Gastroesophageal sphincter (tissue), 4 donors: ENCODE results near the gene USP4. TPM values are rescaled to one million over a fixed set of nuclear protein-coding genes. Genes with fewer than 3 reads are reported as not detected.

Source experiments
- ATAC-seq: fragments of 150-250 bp; one replicate; pipeline ENCODE4 v1.9.1; 2016; ENCODE audit warnings: mild to moderate bottlenecking, moderate library complexity
- H3K27ac ChIP-seq, 4 donors: fragments of 200-600 bp; sonication (generic) in 3 of 4; 1 replicate in 3 of 4; 2 replicates in 1 of 4; pipeline ENCODE4 v1.5.1; 2016 to 2019
- H3K27me3 ChIP-seq: fragments of 200-600 bp; sonication (generic); one replicate; pipeline ENCODE4 v1.5.1; 2019
- H3K36me3 ChIP-seq, 2 donors: fragments of 200-600 bp; sonication (generic); one replicate each; pipeline ENCODE4 v1.5.1; 2019; ENCODE audit warnings: control low read depth in 1 of 2
- H3K4me1 ChIP-seq, 3 donors: fragments of 200-600 bp; sonication (generic); 1 replicate in 2 of 3; 2 replicates in 1 of 3; pipeline ENCODE4 v1.5.1; 2016 to 2019; ENCODE audit warnings: control low read depth in 2 of 3
- H3K4me3 ChIP-seq, 2 donors: fragments of 200-600 bp; sonication (generic); one replicate each; pipeline ENCODE4 v1.5.1; 2019; ENCODE audit warnings: mild to moderate bottlenecking in 1 of 2, moderate library complexity in 1 of 2
- H3K9me3 ChIP-seq, 3 donors: fragments of 200-600 bp; sonication (generic); one replicate each; pipeline ENCODE4 v1.5.1; 2017 to 2019; ENCODE audit warnings: control low read depth in 2 of 3
- EP300 ChIP-seq: sonication (generic); formaldehyde crosslinking; IDR thresholded peaks from one replicate; pipeline ENCODE4 v1.6.1; 2017; ENCODE audit warnings: antibody characterized with exemption, mild to moderate bottlenecking
- POLR2A ChIP-seq, 2 donors: fragments of 450-650 bp; IDR thresholded peaks; one replicate each; pipeline ENCODE4 v1.6.1; 2017; ENCODE audit warnings: antibody characterized with exemption in 2 of 2, mild to moderate bottlenecking in 2 of 2, moderate library complexity in 1 of 2
- POLR2AphosphoS5 ChIP-seq: sonication (generic); formaldehyde crosslinking; IDR thresholded peaks from one replicate; pipeline ENCODE4 v1.6.1; 2017; ENCODE audit warnings: antibody characterized with exemption
- WGBS, 2 donors: methylation state at CpG; one replicate each; pipeline ENCODE4 v1.1.5; 2018; ENCODE audit warnings: low coverage in 1 of 2; 5-methylcytosine and 5-hydroxymethylcytosine counted together
- total RNA-seq, 4 donors: library from RNA; depleted of rRNA; stranded (reverse); fragments of >200 nt; gene quantifications; one replicate each; pipeline ENCODE4 v1.1.0, GENCODE V29; 2016
- TF ChIP-seq, protein P1 (sequence below), 4 experiments: fragments of 200-600 bp in 2 of 4; fragments of 450-650 bp in 2 of 4; sonication (generic) in 1 of 4; IDR thresholded peaks; one replicate each; pipeline ENCODE4 v1.5.1; 2017 to 2019; ENCODE audit warnings: antibody characterized with exemption in 4 of 4, mild to moderate bottlenecking in 2 of 4, moderate library complexity in 2 of 4

The USP4 gene
- total RNA-seq, result 10 to 100 TPM; 15.8 to 36.9 (median 29.8) TPM

DNA sequence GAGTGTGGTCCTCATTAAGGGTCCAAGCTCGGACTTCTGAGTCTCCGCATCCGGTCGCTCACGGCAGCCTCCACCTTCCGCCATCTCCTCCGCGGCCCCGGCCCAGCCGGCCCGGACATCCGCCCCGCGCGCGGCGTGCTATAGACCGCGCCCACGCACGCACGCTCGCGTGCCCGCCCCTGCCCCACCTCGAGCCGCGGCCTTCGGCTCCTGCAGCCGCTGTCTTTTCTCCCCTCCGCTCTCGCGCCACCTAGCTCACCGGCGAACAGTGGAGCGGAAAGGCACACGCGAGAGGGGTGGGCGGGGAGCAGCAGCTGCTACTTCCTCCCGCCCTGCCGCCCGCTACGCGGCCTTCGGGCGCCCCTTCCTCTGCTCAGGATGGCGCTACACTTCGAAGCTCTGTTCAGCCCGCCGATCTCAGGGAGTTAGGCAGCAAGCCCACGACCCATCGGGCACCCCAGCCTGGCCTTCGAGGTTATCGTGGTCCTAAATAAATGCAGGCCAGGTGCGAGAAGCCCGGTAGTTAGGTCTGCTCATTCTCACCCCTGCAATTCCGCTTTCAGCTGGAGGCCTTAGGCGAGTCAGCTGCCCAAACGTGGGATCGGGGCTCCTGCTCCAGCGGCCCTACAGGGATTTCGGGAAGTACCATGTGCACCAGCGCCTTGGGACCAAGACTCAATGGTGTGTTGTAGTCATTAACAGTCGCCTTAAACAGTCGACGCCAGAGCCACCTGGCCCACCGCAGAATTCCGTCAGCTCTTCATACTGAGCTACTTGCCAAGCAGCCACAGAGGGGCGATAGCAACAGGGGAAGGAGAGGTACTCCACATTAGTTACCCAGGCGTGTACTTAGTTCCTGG lies at the start of gene USP4:
Gene USP4 (minus strand): TSS at position 113 of the 860 bp plus-strand sequence. CDS start 29 bp downstream, at position 84.
- WGBS, 2 donors, result 0% methylated on average over 7 of the region's 70 CpGs; no CpG with 5 or more reads in 1 of the 2 donors
- TF ChIP-seq, protein P1, sequence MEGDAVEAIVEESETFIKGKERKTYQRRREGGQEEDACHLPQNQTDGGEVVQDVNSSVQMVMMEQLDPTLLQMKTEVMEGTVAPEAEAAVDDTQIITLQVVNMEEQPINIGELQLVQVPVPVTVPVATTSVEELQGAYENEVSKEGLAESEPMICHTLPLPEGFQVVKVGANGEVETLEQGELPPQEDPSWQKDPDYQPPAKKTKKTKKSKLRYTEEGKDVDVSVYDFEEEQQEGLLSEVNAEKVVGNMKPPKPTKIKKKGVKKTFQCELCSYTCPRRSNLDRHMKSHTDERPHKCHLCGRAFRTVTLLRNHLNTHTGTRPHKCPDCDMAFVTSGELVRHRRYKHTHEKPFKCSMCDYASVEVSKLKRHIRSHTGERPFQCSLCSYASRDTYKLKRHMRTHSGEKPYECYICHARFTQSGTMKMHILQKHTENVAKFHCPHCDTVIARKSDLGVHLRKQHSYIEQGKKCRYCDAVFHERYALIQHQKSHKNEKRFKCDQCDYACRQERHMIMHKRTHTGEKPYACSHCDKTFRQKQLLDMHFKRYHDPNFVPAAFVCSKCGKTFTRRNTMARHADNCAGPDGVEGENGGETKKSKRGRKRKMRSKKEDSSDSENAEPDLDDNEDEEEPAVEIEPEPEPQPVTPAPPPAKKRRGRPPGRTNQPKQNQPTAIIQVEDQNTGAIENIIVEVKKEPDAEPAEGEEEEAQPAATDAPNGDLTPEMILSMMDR (IDR thresholded peaks at IDR 0.05), result peak in 3 of 4 experiments; percentile 39 to 71 (median 44)
- TF ChIP-seq EP300, result no peak
- peak; percentile 84 for TF ChIP-seq POLR2AphosphoS5
- TF ChIP-seq POLR2A (IDR thresholded peaks at IDR 0.05), result peak; percentile 75 to 85
- Histone ChIP-seq H3K4me1 (peaks cover 0 to 59% (median 10%) of the 10 kb centered on the region in 3 donors), H3K27ac (peak within 1 kb of the TSS; percentile 27 to 98 (median 93)), H3K9me3 (no peaks in the 10 kb centered on the region), H3K27me3 (no peaks in the 10 kb centered on the region), H3K36me3 (peaks cover 0 to 17% of the 10 kb centered on the region in 2 donors), H3K4me3 (peak within 1 kb of the TSS; percentile 64 to 87)
- peak; percentile 95 for ATAC-seq

- TF ChIP-seq POLR2AphosphoS5 (no peak), EP300 (no peak), POLR2A (IDR thresholded peaks at IDR 0.05) (no peak)
- TF ChIP-seq, protein P1 (IDR thresholded peaks at IDR 0.05), result no peak
- no peak for ATAC-seq
- Histone ChIP-seq H3K27me3 (no peaks in the 10 kb centered on the region), H3K9me3 (no peaks in the 10 kb centered on the region), H3K27ac (no peak overlapping the region), H3K4me3 (no peak overlapping the region), H3K4me1 (peaks cover 0 to 90% (median 7%) of the 10 kb centered on the region in 3 donors), H3K36me3 (no peaks in the 10 kb centered on the region)
- 98 to 100% methylated on average over 1 to 6 of the region's 6 CpGs for whole genome bisulfite sequencing, 2 donors
These were observed 49.4 kb upstream of the USP4 start for GRCh38 chr3:49389297-49389696.

- H3K27me3 ChIP-seq, result no peaks in the 10 kb centered on the region
- no peak for ATAC-seq
- peaks cover 0 to 91% (median 12%) of the 10 kb centered on the region in 3 donors for H3K4me1 ChIP-seq
- 92 to 100% methylated on average over 1 of the region's 1 CpG for WGBS, 2 donors
- no peaks in the 10 kb centered on the region for H3K36me3 ChIP-seq
- H3K9me3 ChIP-seq, result no peaks in the 10 kb centered on the region
- TF ChIP-seq POLR2A (IDR thresholded peaks at IDR 0.05) (no peak), POLR2AphosphoS5 (no peak), EP300 (no peak)
- TF ChIP-seq, protein P1 (IDR thresholded peaks at IDR 0.05), result no peak
- no peak overlapping the region for H3K4me3 ChIP-seq
- H3K27ac ChIP-seq, result no peak overlapping the region
These were observed 48.5 kb upstream of the USP4 start for GRCh38 chr3:49388289-49388820.

GRCh38 chr3:49387721-49388120 lies 47.9 kb upstream of the USP4 start:
- no peak for TF ChIP-seq EP300
- TF ChIP-seq POLR2AphosphoS5, result no peak
- Histone ChIP-seq H3K4me3 (no peak overlapping the region), H3K27me3 (no peaks in the 10 kb centered on the region), H3K27ac (no peak overlapping the region), H3K9me3 (no peaks in the 10 kb centered on the region), H3K36me3 (no peaks in the 10 kb centered on the region), H3K4me1 (peaks cover 0 to 92% (median 7%) of the 10 kb centered on the region in 3 donors)
- WGBS, 2 donors, result 90 to 93% methylated on average over 1 to 2 of the region's 2 CpGs
- no peak for ATAC-seq

DNA sequence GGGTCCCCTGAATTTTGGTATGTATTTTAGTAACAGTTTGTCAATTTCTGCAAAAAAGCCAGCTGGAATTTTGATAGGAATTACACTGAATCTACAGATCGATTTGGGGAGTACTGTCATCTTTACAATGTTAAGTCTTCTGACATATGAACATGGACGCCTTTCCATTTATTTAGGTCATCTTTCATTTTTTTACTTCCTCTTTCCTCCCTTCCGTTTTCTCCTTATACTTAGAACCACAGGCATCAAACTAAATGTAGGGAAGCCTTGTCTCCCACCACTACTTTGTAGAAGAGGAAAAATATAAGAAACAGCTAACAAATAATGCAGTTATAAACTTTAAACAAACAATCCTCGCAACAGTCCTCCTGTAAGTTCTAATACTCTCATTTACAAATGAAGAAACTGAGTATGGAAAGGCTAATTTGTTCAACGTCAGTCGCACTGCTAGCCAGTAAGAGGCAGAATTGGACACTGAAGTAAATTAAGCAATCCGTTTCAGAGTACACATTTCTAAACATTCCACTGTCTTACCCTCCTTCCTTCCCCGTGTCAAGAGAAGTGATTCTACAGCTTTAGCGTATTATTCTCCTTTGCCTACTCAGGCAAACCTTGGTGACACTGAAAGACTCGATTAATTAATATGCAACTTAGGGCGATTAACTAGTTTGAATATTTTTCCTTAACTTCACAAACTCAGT lies 46.4 kb upstream of the USP4 start:
- H3K9me3 ChIP-seq, result no peaks in the 10 kb centered on the region
- H3K4me3 ChIP-seq, result no peak overlapping the region
- peaks cover 0 to 95% (median 7%) of the 10 kb centered on the region in 3 donors for H3K4me1 ChIP-seq
- no peaks in the 10 kb centered on the region for H3K27me3 ChIP-seq
- ATAC-seq, result peak; percentile 43
- TF ChIP-seq EP300, result no peak
- no peak for TF ChIP-seq POLR2AphosphoS5
- no peak for TF ChIP-seq POLR2A (IDR thresholded peaks at IDR 0.05)
- TF ChIP-seq, protein P1 (IDR thresholded peaks at IDR 0.05), result no peak
- whole genome bisulfite sequencing, 2 donors, result 65 to 68% methylated on average over 8 to 11 of the region's 11 CpGs
- no peaks in the 10 kb centered on the region for H3K36me3 ChIP-seq
- H3K27ac ChIP-seq, result no peak overlapping the region
